Dendritic cell treated with granulocyte-macrophage colony-stimulating factor and Interleukin-4, amounts not matched to agents 40 ng/mL and 50 ng/mL, for 4 days (primary cell): Measurements from ENCODE around the gene MRPL40.

Source experiments
- H3K27ac Mint-ChIP-seq: one replicate; pipeline ENCODE4 v1.8.0; 2022; ENCODE audit warnings: mild to moderate bottlenecking, mixed read lengths
- H3K27me3 Mint-ChIP-seq: one replicate; pipeline ENCODE4 v1.8.0; 2022; ENCODE audit warnings: mild to moderate bottlenecking, mixed read lengths
- H3K36me3 Mint-ChIP-seq: one replicate; pipeline ENCODE4 v1.8.0; 2022; ENCODE audit warnings: low read depth, mixed read lengths
- H3K4me1 Mint-ChIP-seq: one replicate; pipeline ENCODE4 v1.8.0; 2022; ENCODE audit warnings: low read depth, mixed read lengths
- H3K4me3 Mint-ChIP-seq: one replicate; pipeline ENCODE4 v1.8.0; 2022; ENCODE audit warnings: mild to moderate bottlenecking, moderate library complexity, mixed read lengths
- H3K9me3 Mint-ChIP-seq: one replicate; pipeline ENCODE4 v1.8.0; 2022; ENCODE audit warnings: mixed read lengths
- intact Hi-C: fragments of 100-400 bp; cut with micrococcal nuclease; formaldehyde crosslinking; loops from one replicate; pipeline ENCODE4 v1.15.0; 2022

Gene MRPL40

DNA sequence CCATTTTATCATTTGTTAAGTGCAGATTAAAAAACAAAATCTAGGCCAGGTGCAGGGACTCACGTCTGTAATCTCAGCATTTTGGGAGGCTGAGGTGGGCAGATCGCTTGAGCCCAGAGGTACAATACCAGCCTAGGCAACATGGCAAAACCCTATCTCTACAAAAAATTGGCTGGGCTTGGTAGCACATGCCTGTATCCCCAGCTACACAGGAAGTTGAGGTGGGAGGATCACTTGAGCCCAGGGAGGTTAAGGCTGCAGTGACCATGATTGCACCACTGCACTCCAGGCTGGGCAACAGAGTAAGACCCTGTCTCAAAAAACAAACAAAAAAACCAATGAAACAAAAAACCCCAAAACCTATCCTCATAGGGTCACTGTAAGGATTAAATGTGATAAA is 33.7 kb upstream of the MRPL40 start:
- intact Hi-C loops: no loop called here
- Mint-ChIP-seq H3K27me3 (no peaks in the 10 kb centered on the region), H3K9me3 (no peaks in the 10 kb centered on the region), H3K4me1 (no peaks in the 10 kb centered on the region), H3K36me3 (peaks cover 86% of the 10 kb centered on the region), H3K27ac (no peak overlapping the region), H3K4me3 (no peak overlapping the region)

DNA sequence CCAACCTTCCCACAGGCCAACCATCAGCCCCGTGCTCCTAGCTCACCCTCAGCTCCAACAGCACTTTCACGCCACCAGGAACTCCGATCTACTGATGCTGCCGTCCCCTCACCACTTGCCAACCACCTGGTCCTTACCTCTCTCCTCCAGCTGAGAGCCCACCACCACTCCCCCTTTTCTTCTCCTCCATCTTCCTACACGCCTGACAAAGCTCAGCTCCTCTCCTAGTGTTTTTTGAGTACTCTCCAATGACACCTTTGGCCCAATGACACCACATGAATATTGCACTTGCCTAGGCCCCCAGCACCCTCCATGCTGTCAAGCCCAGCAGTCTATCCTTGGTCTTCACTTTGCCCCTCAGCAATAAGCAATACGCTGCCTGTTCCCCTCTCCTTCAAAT is 31.5 kb upstream of the MRPL40 start:
- Mint-ChIP-seq H3K4me1 (no peaks in the 10 kb centered on the region), H3K9me3 (no peaks in the 10 kb centered on the region), H3K27me3 (no peaks in the 10 kb centered on the region), H3K36me3 (peaks cover 86% of the 10 kb centered on the region), H3K4me3 (no peak overlapping the region), H3K27ac (no peak overlapping the region)
- intact Hi-C loops: no loop called here

DNA sequence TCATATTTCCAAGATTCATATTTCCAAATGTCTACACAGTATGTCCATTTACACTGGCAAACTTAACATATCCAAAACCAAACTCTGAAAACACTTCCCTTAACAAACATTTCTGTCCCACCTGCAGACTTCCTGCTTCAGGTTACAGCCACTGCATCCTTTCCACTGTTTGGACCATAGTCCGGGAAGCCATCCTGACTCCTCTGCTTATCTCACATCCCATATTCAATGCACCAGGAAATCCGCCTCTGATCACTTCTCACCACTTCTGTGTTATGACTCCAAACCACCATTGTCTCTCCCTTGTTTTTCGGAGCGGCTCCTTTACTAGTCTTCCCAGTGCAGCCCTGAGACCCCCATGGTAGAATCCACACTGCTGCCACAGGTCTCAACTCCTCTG is 30.9 kb upstream of the MRPL40 start:
- intact Hi-C loops: no loop called here
- no peak overlapping the region for H3K4me3 Mint-ChIP-seq
- H3K36me3 Mint-ChIP-seq: peaks cover 86% of the 10 kb centered on the region
- no peaks in the 10 kb centered on the region for H3K9me3 Mint-ChIP-seq
- H3K4me1 Mint-ChIP-seq: no peaks in the 10 kb centered on the region
- H3K27ac Mint-ChIP-seq: no peak overlapping the region
- no peaks in the 10 kb centered on the region for H3K27me3 Mint-ChIP-seq

DNA sequence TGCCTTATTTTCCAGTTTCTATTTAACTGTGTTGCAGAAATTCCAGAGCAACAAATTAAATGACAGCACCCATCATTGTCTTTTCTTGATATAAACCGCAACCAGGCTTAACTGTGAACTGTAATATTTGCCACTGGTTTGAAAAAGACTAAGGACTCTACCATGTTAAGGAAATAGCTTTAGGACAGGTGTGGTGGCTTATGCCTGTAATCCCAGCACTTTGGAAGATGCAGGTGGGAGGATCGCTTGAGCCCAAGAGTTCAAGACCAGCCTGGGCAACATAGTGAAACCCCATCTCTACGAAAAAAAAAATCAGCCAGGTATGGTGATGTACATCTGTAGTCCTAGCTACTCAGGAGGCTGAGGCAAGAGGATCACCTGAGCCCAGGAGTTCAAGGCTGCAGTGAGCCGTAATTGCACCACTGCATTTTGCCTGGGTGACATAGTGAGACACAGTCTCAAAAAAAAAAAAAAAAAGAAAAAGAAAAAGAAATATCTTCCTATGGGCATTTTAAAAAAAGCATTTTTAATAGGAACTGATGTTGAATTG is 29.6 kb upstream of the MRPL40 start:
- Mint-ChIP-seq H3K4me3 (no peak overlapping the region), H3K9me3 (no peaks in the 10 kb centered on the region), H3K27ac (no peak overlapping the region), H3K36me3 (peaks cover 86% of the 10 kb centered on the region), H3K27me3 (no peaks in the 10 kb centered on the region), H3K4me1 (no peaks in the 10 kb centered on the region)
- intact Hi-C loops: no loop called here

DNA sequence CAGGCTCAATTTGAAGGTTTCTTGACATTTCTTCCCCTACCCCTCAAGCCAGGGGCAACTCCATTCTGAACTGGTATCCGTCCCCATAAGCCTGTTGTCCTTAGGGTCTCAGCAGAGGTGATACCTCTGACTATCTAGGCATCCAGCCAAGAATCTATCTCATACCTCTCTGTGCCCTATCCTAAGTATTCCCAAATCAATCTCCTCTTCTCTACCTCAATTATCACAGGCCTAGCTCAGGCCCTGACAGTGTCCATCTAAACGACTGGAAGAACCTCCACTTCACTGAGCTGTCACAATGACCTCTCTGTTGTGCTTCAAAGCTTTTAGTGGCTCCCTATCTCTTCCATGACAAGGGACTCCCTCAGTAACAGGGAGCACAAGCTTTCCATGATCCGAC is 27.7 kb upstream of the MRPL40 start:
- peaks cover 86% of the 10 kb centered on the region for H3K36me3 Mint-ChIP-seq
- no peak overlapping the region for H3K27ac Mint-ChIP-seq
- no peaks in the 10 kb centered on the region for H3K27me3 Mint-ChIP-seq
- H3K4me1 Mint-ChIP-seq: no peaks in the 10 kb centered on the region
- H3K9me3 Mint-ChIP-seq: no peaks in the 10 kb centered on the region
- no peak overlapping the region for H3K4me3 Mint-ChIP-seq
- intact Hi-C loops: no loop called here

DNA sequence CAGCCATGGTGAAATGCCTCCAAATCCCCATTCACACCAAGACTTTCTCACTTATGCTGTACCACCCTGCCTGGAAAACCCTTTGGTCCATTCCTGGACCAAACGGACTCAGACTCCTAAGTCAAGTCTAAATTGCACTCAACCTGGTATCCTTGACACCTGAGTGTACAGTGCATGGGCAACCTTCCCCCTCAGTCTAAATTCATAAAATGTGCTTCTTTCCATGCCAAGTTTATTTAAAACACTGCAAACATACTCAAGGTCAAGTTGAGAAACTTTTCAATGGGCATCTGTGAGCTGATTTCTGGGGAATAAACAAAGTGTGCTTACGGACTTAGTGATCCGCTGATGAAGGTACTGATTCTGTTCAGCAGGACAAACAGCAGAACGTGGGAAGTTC is 27.2 kb upstream of the MRPL40 start:
- H3K4me3 Mint-ChIP-seq: no peak overlapping the region
- H3K4me1 Mint-ChIP-seq: no peaks in the 10 kb centered on the region
- H3K36me3 Mint-ChIP-seq: peaks cover 86% of the 10 kb centered on the region
- no peaks in the 10 kb centered on the region for H3K27me3 Mint-ChIP-seq
- no peaks in the 10 kb centered on the region for H3K9me3 Mint-ChIP-seq
- intact Hi-C loops: no loop called here
- no peak overlapping the region for H3K27ac Mint-ChIP-seq

DNA sequence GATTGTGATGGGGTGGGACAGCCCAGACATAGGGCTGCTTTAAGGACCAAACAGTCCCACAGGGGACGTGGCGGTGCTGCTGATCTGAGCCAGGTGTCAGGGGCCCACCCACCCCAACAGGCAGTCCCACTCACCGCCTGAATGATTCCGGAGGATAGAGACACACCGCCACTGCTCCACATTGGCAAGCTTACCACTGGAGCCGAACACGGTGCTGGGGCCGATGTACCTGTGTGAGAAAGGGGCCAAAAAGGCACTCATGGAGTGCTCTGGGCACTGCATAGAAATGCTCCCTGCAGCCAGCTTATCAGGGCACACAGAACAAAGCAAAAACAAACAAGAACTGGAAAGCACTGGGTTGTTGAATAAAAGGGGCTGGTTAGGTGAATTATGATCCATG is 26.7 kb upstream of the MRPL40 start:
- H3K27ac Mint-ChIP-seq: no peak overlapping the region
- H3K4me1 Mint-ChIP-seq: no peaks in the 10 kb centered on the region
- no peak overlapping the region for H3K4me3 Mint-ChIP-seq
- H3K9me3 Mint-ChIP-seq: no peaks in the 10 kb centered on the region
- intact Hi-C loops: no loop called here
- H3K36me3 Mint-ChIP-seq: peaks cover 86% of the 10 kb centered on the region
- H3K27me3 Mint-ChIP-seq: no peaks in the 10 kb centered on the region

DNA sequence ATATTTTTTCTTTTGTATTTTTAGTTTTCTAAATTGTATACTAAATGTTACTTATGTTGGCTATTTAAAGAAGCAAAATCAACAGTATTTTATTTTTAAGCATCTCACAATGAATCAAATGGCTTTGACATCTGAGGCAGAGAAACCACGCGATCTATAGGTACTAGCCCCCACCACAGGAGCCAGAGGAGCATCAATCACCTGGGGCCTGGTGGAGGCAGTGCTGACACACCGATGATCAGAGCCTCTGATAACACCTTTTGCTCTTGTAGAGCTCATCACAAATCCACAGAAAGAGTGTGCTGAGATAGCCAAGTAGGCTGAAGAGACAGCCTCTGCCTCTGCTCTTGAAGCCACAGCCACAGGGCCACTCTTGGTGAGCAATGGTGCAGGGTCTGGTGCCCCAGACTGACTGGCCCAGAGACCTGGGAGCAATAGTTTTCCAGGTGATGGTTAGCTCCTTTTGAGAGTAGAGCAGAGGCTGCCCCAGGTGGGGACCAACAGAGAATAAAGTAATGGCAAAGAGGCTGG is 26.0 kb upstream of the MRPL40 start:
- Mint-ChIP-seq H3K4me3 (no peak overlapping the region), H3K36me3 (peaks cover 83% of the 10 kb centered on the region), H3K27ac (no peak overlapping the region), H3K27me3 (no peaks in the 10 kb centered on the region), H3K4me1 (no peaks in the 10 kb centered on the region), H3K9me3 (no peaks in the 10 kb centered on the region)
- intact Hi-C loops: no loop called here

DNA sequence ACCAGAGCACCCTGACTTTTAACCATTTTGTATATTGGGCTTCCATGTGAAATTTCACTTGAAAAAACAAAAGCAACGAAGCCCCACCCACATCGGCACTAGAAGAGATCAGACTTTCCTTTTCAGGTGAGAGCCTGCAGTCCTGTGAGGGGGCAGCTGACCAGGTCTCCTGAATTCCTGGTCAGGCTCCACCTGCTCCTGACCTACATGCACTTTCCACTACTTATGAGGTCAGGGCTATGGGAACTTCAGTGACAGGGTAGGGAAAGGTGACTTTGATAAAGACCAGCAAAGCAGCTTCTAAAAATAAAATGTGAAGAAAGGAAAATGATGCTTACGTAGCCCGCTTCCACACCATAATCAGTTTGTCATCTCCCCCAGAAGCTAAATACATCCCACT is 25.5 kb upstream of the MRPL40 start:
- Mint-ChIP-seq H3K27ac (no peak overlapping the region), H3K4me3 (no peak overlapping the region), H3K27me3 (no peaks in the 10 kb centered on the region), H3K36me3 (peaks cover 82% of the 10 kb centered on the region), H3K4me1 (no peaks in the 10 kb centered on the region), H3K9me3 (no peaks in the 10 kb centered on the region)
- intact Hi-C loops: no loop called here

DNA sequence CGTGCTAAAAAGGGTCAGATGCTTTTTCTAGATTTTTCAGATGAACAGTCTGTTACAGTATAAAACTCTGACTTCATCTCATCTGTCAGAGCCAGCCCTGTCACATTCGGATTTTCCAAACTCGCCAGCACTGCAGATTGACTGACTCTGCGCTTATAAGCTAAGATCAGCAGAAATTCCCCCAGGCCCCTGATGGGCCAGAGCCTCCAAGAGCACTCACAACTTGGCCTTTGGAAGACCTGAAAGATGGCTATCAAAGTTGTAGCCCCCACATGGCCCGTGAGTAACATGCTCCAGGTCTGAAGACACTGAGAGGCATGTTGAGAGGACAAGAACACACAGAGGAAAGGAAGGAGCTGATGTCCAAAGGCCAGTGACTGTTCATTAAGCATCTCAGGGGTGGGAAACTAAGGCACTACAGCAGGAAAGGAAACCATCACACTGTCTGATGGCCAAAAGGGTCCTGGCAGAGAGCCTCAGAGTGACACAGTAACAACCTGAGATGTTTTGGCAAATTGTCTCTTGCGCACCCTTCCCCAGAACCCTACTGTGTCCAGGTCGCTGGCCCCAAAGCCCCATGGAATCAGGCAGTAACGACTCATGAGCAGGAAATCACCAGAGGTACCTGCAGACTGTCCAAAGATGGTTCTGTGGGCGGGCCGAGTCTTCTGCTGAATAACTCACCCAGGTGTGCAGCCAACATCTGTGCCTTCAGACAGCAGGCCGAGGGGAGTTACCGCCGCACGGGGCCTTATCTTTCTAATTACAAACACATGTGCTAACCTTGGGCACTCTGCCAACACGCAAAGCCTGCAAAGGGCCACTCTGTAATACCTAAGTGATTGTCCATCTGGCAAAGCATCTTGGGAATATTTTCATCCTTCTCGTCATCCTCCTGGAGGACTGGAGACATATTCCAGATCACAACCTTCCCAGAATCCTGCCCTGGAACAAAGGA is 24.4 kb upstream of the MRPL40 start:
- intact Hi-C loops: no loop called here
- Mint-ChIP-seq H3K36me3 (peaks cover 86% of the 10 kb centered on the region), H3K4me3 (no peak overlapping the region), H3K27ac (no peak overlapping the region), H3K9me3 (no peaks in the 10 kb centered on the region), H3K4me1 (peaks cover 4% of the 10 kb centered on the region), H3K27me3 (no peaks in the 10 kb centered on the region)

DNA sequence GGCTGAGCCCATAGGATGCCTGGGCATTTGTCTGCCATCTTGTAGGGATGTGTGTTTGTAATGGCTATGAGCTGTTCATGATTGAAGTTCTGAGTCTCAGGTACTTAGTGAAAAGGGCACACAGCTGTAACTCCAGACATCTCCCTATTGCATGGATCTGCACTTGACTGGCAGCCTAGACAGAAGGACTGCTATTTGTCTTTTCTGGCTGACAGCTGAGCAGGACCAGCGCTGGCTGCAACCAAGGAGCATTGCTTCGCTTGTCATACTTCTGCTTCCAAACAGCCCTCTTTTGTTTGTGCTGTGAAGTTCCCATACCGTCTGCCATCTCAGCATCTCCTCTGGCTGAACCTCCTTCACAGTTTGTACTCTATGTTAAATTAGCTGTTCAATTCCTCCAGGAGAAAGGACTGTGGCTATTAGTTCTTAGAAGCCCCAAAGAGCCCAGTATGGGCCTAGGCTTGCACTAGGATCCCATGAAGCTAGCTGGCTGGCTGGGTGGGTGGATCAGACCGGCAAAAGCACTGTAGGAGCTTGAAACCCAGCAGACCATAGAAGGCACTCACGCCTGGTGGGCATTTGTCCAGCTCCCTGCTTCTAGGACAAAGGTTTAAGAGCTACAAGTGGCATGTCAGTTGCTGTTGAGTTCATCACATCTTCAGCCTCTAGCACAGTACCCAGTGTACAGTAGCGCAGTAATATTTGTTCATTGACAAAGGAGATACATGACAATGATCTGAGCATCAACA is 21.2 kb upstream of the MRPL40 start:
- Mint-ChIP-seq H3K27me3 (no peaks in the 10 kb centered on the region), H3K36me3 (peaks cover 74% of the 10 kb centered on the region), H3K27ac (no peak overlapping the region), H3K4me1 (peaks cover 12% of the 10 kb centered on the region), H3K4me3 (no peak overlapping the region), H3K9me3 (no peaks in the 10 kb centered on the region)
- intact Hi-C loops: no loop called here

DNA sequence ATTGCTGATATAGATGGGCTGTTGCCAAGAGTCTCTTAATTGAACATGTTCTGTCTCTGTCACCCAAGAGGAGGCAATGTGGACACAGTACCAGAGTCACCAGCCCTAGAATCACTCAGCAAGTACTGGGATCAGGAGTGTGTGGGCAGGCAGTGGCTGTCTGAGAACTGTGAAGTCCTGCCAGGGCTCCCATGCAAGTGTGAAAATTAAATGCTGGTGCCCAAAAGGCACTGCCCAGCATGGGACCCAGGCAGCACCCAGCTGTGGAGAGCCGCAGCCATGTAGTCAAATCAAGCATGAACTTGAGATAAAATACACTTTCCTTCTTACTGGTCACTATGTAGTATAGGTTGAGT is 20.7 kb upstream of the MRPL40 start:
- peaks cover 72% of the 10 kb centered on the region for H3K36me3 Mint-ChIP-seq
- no peaks in the 10 kb centered on the region for H3K9me3 Mint-ChIP-seq
- H3K4me3 Mint-ChIP-seq: no peak overlapping the region
- no peak overlapping the region for H3K27ac Mint-ChIP-seq
- no peaks in the 10 kb centered on the region for H3K27me3 Mint-ChIP-seq
- intact Hi-C loops: no loop called here
- H3K4me1 Mint-ChIP-seq: peaks cover 12% of the 10 kb centered on the region

DNA sequence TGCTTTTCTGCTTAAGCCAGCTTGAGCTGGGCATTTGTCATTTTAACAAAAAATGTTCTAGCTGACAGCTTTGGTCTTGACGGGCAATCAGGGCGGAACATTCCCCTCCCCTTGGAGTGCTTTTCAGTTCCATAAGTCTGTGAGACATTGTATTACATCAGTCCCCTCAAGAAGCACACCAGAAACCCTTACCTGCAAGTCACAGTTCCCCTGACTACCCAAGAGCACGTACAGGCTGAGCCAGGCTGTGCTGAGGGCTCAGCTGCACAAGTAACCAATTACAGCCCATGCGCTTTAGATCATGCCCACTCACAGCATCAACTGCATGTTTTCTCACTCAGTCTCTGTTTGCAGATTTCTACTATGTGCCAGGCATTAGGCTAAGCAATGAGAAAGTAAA is 19.9 kb upstream of the MRPL40 start:
- peak overlapping the region; percentile 4 for H3K27ac Mint-ChIP-seq
- no peaks in the 10 kb centered on the region for H3K27me3 Mint-ChIP-seq
- H3K4me3 Mint-ChIP-seq: no peak overlapping the region
- peaks cover 12% of the 10 kb centered on the region for H3K4me1 Mint-ChIP-seq
- intact Hi-C loops: no loop called here
- H3K36me3 Mint-ChIP-seq: peaks cover 71% of the 10 kb centered on the region
- no peaks in the 10 kb centered on the region for H3K9me3 Mint-ChIP-seq

DNA sequence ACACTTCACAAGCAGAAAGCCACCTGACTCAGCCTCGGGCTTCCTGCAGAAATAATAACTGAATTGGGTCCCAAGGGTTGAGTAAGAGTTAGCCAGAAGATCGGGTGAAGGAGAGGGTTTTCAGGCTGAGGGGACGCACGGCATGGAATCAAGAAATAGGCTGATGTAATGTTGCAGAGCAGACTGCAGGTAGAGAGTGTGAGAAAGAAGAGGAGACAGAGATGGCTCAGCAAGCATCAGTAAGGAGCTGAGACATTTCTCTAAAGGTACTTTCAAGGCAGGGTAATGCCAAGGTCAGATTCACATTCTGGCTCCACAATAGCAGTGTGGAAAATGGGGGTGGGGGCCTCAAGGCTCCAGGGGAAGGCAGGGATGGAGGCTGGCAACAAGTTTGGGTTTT is 19.4 kb upstream of the MRPL40 start:
- Mint-ChIP-seq H3K4me1 (peaks cover 12% of the 10 kb centered on the region), H3K36me3 (peaks cover 70% of the 10 kb centered on the region)

More for the DNA sequence above, 19.4 kb upstream of the MRPL40 start:
- Mint-ChIP-seq H3K4me3 (no peak overlapping the region), H3K27me3 (no peaks in the 10 kb centered on the region), H3K9me3 (no peaks in the 10 kb centered on the region), H3K27ac (peak overlapping the region; percentile 4)
- intact Hi-C loops: no loop called here
